Kidney (tissue), 14 donors: ENCODE data around the gene GNRHR. TPM values are rescaled to one million over a fixed set of nuclear protein-coding genes. Genes with fewer than 3 reads are reported as not detected.
A peak's percentile ranks its signal among the peaks of the same experiment; 100 is the strongest.
"Not testable (repeated sequence)": the region's sequence is repeated elsewhere in the genome, so short reads cannot be mapped to it uniquely, and the experiment has no call there.

Source experiments
- DNase-seq, 5 donors: peaks; one replicate each; pipeline ENCODE4 v3.0.0-alpha.2; 2013 to 2020
- FAIRE-seq: peaks from 2 replicates; lab custom pipeline; 2012; peaks lifted over from hg19 to GRCh38; lab: Jason Lieb, UNC
- H3K27ac ChIP-seq, 2 donors: one replicate each; pipeline ENCODE4 v1.7.0; 2013; ENCODE audit warnings: low read depth in 2 of 2, low read length in 2 of 2, inconsistent platforms in 1 of 2
- H3K27me3 ChIP-seq: one replicate; pipeline ENCODE4 v1.7.1; 2013; ENCODE audit warnings: low read length, inconsistent platforms; ENCODE audit not compliant: control insufficient read depth, insufficient read depth
- H3K36me3 ChIP-seq, 3 donors: one replicate each; pipeline versions ENCODE4 v1.7.0 to v1.7.1; 2013; ENCODE audit warnings: low read length in 3 of 3, control low read depth in 1 of 3, inconsistent platforms in 1 of 3; ENCODE audit not compliant: insufficient read depth in 3 of 3, control insufficient read depth in 2 of 3
- H3K4me1 ChIP-seq, 3 donors: one replicate each; pipeline versions ENCODE4 v1.7.0 to v1.7.1; 2013; ENCODE audit warnings: low read length in 3 of 3, inconsistent platforms in 1 of 3, low read depth in 1 of 3; ENCODE audit not compliant: control insufficient read depth in 2 of 3, insufficient read depth in 2 of 3
- H3K4me3 ChIP-seq, 3 donors: one replicate each; pipeline versions ENCODE4 v1.7.0 to v1.8.1; 2013; ENCODE audit warnings: low read length in 3 of 3, control low read depth in 1 of 3, inconsistent platforms in 1 of 3
- H3K9ac ChIP-seq, 3 donors: one replicate each; pipeline versions ENCODE4 v1.7.0 to v1.7.1; 2013; ENCODE audit warnings: low read length in 3 of 3, control low read depth in 1 of 3, inconsistent platforms in 1 of 3
- H3K9me3 ChIP-seq, 3 donors: one replicate each; pipeline versions ENCODE4 v1.7.0 to v1.7.1; 2013; ENCODE audit warnings: low read length in 3 of 3, control low read depth in 1 of 3, inconsistent platforms in 1 of 3; ENCODE audit not compliant: control insufficient read depth in 2 of 3, insufficient read depth in 1 of 3
- intact Hi-C: fragments of 100-400 bp; cut with DNase I; formaldehyde crosslinking; loops from one replicate; pipeline ENCODE4 v1.11.1; 2022
- polyA plus RNA-seq: library from polyadenylated mRNA; stranded (reverse); fragments of 350-450 nt; fragmentation: Illumina TruSeq; extraction: RNeasy Lipid Tissue Mini Kit (QIAGEN cat#74804); gene quantifications from one replicate; pipeline ENCODE4 v1.2.3, GENCODE V29; 2014; ENCODE audit warnings: low read depth, low replicate concordance; ENCODE audit not compliant: insufficient read depth
- total RNA-seq: library from RNA; stranded (reverse); fragmentation: NEBNext Ultra II Directional; extraction: Animal tissue kit (Norgen Biotek cat#: 25700); gene quantifications from one replicate; pipeline ENCODE4 v1.2.1, GENCODE V29; 2021
- TF ChIP-seq, protein P1 (sequence below): IDR thresholded peaks from 3 replicates; pipeline ENCODE4 v1.5.1; 2012; ENCODE audit warnings: mild to moderate bottlenecking, moderate library complexity, borderline replicate concordance; ENCODE audit not compliant: insufficient read depth; ENCODE audit errors: extremely low read depth
- donor health status: control.
- donor health status: control.
- donor health status: control.
- donor health status: control.
- donor health status: control.
- donor health status: DM: yes; HTN: yes; CAD: no.
- donor health status: Normal renal cell carcinoma (clear cell type).

GNRHR gene
- total and polyA plus RNA-seq, 2 donors from 2014 or later: not detected

DNA sequence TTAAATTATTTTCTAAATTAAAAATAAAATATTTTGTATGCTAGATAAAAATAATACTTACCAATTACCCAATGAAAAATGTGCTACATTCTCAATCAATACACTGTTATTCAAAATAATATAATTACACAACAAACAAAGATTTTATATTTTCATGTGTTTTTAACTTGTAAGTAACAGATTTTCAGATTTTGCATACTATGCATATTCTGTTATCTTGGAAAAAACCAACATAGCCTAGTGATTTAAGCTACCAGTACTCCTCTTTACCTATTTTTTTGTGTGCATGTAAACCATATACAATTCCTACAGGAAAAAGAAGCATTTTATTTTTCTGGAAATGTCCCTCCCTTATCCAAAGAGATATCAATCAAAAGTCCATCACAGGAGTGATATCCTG lies 10.0 kb upstream of the GNRHR start:
- H3K27me3 ChIP-seq: no peaks in the 10 kb centered on the region
- no peaks in the 10 kb centered on the region for H3K9me3 ChIP-seq
- no peak for DNase-seq
- FAIRE-seq: peak; percentile 21
- no peak overlapping the region for H3K27ac ChIP-seq
- intact Hi-C loops: no loop called here
- H3K36me3 ChIP-seq: no peaks in the 10 kb centered on the region
- TF ChIP-seq, protein P1, sequence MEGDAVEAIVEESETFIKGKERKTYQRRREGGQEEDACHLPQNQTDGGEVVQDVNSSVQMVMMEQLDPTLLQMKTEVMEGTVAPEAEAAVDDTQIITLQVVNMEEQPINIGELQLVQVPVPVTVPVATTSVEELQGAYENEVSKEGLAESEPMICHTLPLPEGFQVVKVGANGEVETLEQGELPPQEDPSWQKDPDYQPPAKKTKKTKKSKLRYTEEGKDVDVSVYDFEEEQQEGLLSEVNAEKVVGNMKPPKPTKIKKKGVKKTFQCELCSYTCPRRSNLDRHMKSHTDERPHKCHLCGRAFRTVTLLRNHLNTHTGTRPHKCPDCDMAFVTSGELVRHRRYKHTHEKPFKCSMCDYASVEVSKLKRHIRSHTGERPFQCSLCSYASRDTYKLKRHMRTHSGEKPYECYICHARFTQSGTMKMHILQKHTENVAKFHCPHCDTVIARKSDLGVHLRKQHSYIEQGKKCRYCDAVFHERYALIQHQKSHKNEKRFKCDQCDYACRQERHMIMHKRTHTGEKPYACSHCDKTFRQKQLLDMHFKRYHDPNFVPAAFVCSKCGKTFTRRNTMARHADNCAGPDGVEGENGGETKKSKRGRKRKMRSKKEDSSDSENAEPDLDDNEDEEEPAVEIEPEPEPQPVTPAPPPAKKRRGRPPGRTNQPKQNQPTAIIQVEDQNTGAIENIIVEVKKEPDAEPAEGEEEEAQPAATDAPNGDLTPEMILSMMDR: no peak
- H3K4me3 ChIP-seq: no peak overlapping the region
- H3K9ac ChIP-seq: no peak overlapping the region
- no peaks in the 10 kb centered on the region for H3K4me1 ChIP-seq

DNA sequence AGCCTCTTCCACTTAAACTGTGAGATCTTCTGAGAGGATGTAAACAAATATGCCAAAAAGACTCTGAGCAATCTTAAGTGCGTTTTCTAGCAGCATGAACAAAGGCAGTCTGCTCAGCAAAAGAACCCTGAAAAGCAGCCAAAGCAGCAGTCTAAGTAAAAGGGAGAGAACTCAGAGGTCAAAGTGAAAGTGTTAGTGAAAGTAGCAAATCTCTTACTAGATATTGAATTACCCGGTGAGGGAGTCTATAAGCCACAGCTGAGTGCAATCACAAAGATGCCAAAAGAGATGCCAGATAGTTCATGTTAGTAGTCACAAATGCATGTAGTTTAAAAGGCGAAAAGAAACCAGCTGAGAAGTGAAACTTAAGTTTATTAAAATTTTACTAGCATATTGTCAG lies 7.9 kb upstream of the GNRHR start:
- Histone ChIP-seq H3K27ac (no peak overlapping the region), H3K9ac (no peak overlapping the region), H3K4me1 (no peaks in the 10 kb centered on the region), H3K27me3 (no peaks in the 10 kb centered on the region), H3K4me3 (no peak overlapping the region), H3K36me3 (no peaks in the 10 kb centered on the region), H3K9me3 (no peaks in the 10 kb centered on the region)
- FAIRE-seq: no peak
- intact Hi-C loops: no loop called here
- peak in 2 of 5 donors; percentile 38 to 50 for DNase-seq
- TF ChIP-seq, protein P1: no peak

DNA sequence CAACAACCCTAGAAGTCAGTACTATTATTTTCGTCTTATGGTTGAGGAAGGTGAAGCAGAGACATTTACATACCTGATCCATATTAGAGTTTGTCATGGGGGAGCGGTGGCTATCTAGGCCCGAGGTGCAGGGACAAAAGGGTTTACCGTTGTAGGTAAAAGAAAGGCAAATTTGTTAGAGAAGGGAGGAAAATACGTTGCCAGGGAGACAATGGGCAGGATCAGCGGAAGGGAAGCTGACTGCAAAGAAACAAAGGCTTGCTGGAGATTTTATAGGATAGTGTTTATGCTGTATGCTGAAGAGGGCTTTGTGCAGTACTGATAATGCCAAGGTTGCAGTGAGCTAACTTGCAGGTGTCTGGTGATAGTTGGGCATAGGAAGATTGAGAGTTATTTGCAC lies 2.8 kb upstream of the GNRHR start:
- FAIRE-seq, H3K9ac ChIP-seq, H3K27me3 ChIP-seq, intact Hi-C loops, H3K4me1 ChIP-seq, H3K27ac ChIP-seq, H3K9me3 ChIP-seq, H3K36me3 ChIP-seq, DNase-seq, H3K4me3 ChIP-seq: not testable (repeated sequence)

DNA sequence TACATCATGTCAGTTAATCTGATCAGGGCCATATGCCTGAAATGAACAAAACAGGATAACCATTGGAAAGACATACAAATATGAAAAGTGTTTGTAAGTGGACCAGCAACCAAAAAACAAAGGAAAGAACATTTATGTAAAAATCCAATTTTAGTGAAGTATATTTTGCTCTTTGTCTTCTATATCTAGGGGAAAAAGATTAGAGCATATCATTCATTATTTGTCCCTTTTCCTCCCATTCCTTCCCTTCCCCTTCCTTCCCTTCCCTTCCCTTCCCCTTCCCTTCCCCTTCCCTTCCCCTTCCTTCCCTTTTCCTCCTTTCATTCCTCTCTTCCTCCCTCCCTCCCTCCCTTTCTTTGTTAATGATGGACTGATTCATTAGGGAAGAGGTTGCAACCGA lies 1.8 kb upstream of the GNRHR start:
- TF ChIP-seq, protein P1: no peak
- no peak for FAIRE-seq
- H3K4me1 ChIP-seq: no peaks in the 10 kb centered on the region
- no peak overlapping the region for H3K4me3 ChIP-seq
- DNase-seq: no peak
- intact Hi-C loops: no loop called here
- H3K27ac ChIP-seq: no peak overlapping the region
- no peak overlapping the region for H3K9ac ChIP-seq
- no peaks in the 10 kb centered on the region for H3K27me3 ChIP-seq
- H3K36me3 ChIP-seq: no peaks in the 10 kb centered on the region
- no peaks in the 10 kb centered on the region for H3K9me3 ChIP-seq
